ENCODE measurements around the gene USH1G.

The USH1G gene

GRCh38 chr17:74903671-74904070 is 19.4 kb downstream of the USH1G start:
- DNase-seq (ENCODE audit: extremely low spot score) = no peak
- TF ChIP-seq SUZ12 (IDR thresholded peaks at IDR 0.05) (no peak), CTBP1 (IDR thresholded peaks at IDR 0.05; ENCODE audit: borderline replicate concordance) (no peak), FOXM1 (IDR thresholded peaks at IDR 0.05; ENCODE audit: borderline replicate concordance) (no peak), SP1 (IDR thresholded peaks at IDR 0.05) (no peak), NFRKB (IDR thresholded peaks at IDR 0.05) (no peak), ARNT (IDR thresholded peaks at IDR 0.05) (no peak), HDGF (IDR thresholded peaks at IDR 0.05; ENCODE audit: borderline replicate concordance) (no peak), ZNF384 (IDR thresholded peaks at IDR 0.05) (no peak), FOXK2 (IDR thresholded peaks at IDR 0.05) (no peak), LEF1 (IDR thresholded peaks at IDR 0.05; ENCODE audit: borderline replicate concordance) (no peak), PKNOX1 (IDR thresholded peaks at IDR 0.05) (no peak), FOXA1 (IDR thresholded peaks at IDR 0.05) (no peak), BHLHE40 (IDR thresholded peaks at IDR 0.05; ENCODE audit: borderline replicate concordance) (no peak), TARDBP (IDR thresholded peaks at IDR 0.05) (no peak), L3MBTL2 (conservative IDR thresholded peaks at IDR 0.05) (no peak), ELF4 (IDR thresholded peaks at IDR 0.05) (no peak)
- POLR2A ChIA-PET = interaction anchor here (4.6 kb wide), 1 partner anchor 31 kb away, joined by 36 read pairs; the partner anchor contains the start of gene FDXR
- CTCF ChIA-PET = no interaction called here

GRCh38 chr17:74903034-74903433 is 20.0 kb downstream of the USH1G start:
- TF ChIP-seq CTBP1 (IDR thresholded peaks at IDR 0.05; ENCODE audit: borderline replicate concordance) (no peak), FOXK2 (IDR thresholded peaks at IDR 0.05) (no peak), TARDBP (IDR thresholded peaks at IDR 0.05) (no peak), NFRKB (IDR thresholded peaks at IDR 0.05) (no peak), L3MBTL2 (conservative IDR thresholded peaks at IDR 0.05) (no peak)
- ChIA-PET CTCF (no interaction called here), POLR2A (interaction anchor here (4.6 kb wide), 1 partner anchor 30 kb away, joined by 36 read pairs; the partner anchor contains the start of gene FDXR)
- DNase-seq (ENCODE audit: extremely low spot score) = no peak

GRCh38 chr17:74901353-74902135 is 21.5 kb downstream of the USH1G start:
- ChIA-PET CTCF (no interaction called here), POLR2A (interaction anchor here (4.3 kb wide), 1 partner anchor 29 kb away, joined by 26 read pairs; the partner anchor contains the start of gene FDXR)
- no peak for DNase-seq (ENCODE audit: extremely low spot score)
- TF ChIP-seq FOXA1 (IDR thresholded peaks at IDR 0.05) (no peak), BHLHE40 (IDR thresholded peaks at IDR 0.05; ENCODE audit: borderline replicate concordance) (no peak), NFRKB (IDR thresholded peaks at IDR 0.05) (no peak), HDGF (IDR thresholded peaks at IDR 0.05; ENCODE audit: borderline replicate concordance) (no peak), PKNOX1 (IDR thresholded peaks at IDR 0.05) (no peak), FOXM1 (IDR thresholded peaks at IDR 0.05; ENCODE audit: borderline replicate concordance) (no peak), TARDBP (IDR thresholded peaks at IDR 0.05) (no peak), CTBP1 (IDR thresholded peaks at IDR 0.05; ENCODE audit: borderline replicate concordance) (no peak), ELF4 (IDR thresholded peaks at IDR 0.05) (no peak), FOXK2 (IDR thresholded peaks at IDR 0.05) (no peak), ZNF384 (IDR thresholded peaks at IDR 0.05) (no peak), SP1 (IDR thresholded peaks at IDR 0.05) (no peak), LEF1 (IDR thresholded peaks at IDR 0.05; ENCODE audit: borderline replicate concordance) (no peak), SUZ12 (IDR thresholded peaks at IDR 0.05) (no peak), ARNT (IDR thresholded peaks at IDR 0.05) (no peak), L3MBTL2 (conservative IDR thresholded peaks at IDR 0.05) (no peak)

- no peak for DNase-seq (ENCODE audit: extremely low spot score)
- ChIA-PET CTCF (no interaction called here), POLR2A (interaction anchor here (4.3 kb wide), 1 partner anchor 28 kb away, joined by 26 read pairs; the partner anchor contains the start of gene FDXR)
- TF ChIP-seq TARDBP (IDR thresholded peaks at IDR 0.05) (no peak), NFRKB (IDR thresholded peaks at IDR 0.05) (no peak), ELF4 (IDR thresholded peaks at IDR 0.05) (no peak), BHLHE40 (IDR thresholded peaks at IDR 0.05; ENCODE audit: borderline replicate concordance) (no peak), L3MBTL2 (conservative IDR thresholded peaks at IDR 0.05) (no peak), CTBP1 (IDR thresholded peaks at IDR 0.05; ENCODE audit: borderline replicate concordance) (no peak), SUZ12 (IDR thresholded peaks at IDR 0.05) (no peak), FOXA1 (IDR thresholded peaks at IDR 0.05) (no peak), LEF1 (IDR thresholded peaks at IDR 0.05; ENCODE audit: borderline replicate concordance) (no peak)
These were observed 22.8 kb downstream of the USH1G start for GRCh38 chr17:74900208-74900607.

- POLR2A ChIA-PET = interaction anchor here (4.3 kb wide), 1 partner anchor 26 kb away, joined by 26 read pairs; the partner anchor contains the start of gene FDXR
These were observed 24.6 kb downstream of the USH1G start for GRCh38 chr17:74898376-74898946.

GRCh38 chr17:74893936-74894671 is 29.0 kb downstream of the USH1G start:
- ChIA-PET POLR2A (interaction anchor here (1.3 to 2.0 kb wide), 2 partner anchors 20 to 21 kb away, joined by 4 to 5 read pairs; no protein-coding TSS in a partner anchor), CTCF (interaction anchor here (1.0 kb wide), 1 partner anchor 21 kb away, joined by 3 read pairs; no protein-coding TSS in a partner anchor)
- TF ChIP-seq SP1 (IDR thresholded peaks at IDR 0.05) (no peak), ARNT (IDR thresholded peaks at IDR 0.05) (no peak), FOXA1 (IDR thresholded peaks at IDR 0.05) (no peak), ZNF384 (IDR thresholded peaks at IDR 0.05) (no peak), LEF1 (IDR thresholded peaks at IDR 0.05; ENCODE audit: borderline replicate concordance) (no peak), BHLHE40 (IDR thresholded peaks at IDR 0.05; ENCODE audit: borderline replicate concordance) (no peak), SUZ12 (IDR thresholded peaks at IDR 0.05) (no peak), HDGF (IDR thresholded peaks at IDR 0.05; ENCODE audit: borderline replicate concordance) (no peak), L3MBTL2 (conservative IDR thresholded peaks at IDR 0.05) (no peak), PKNOX1 (IDR thresholded peaks at IDR 0.05) (no peak), NFRKB (IDR thresholded peaks at IDR 0.05) (no peak), ELF4 (IDR thresholded peaks at IDR 0.05) (no peak), CTBP1 (IDR thresholded peaks at IDR 0.05; ENCODE audit: borderline replicate concordance) (no peak), FOXK2 (IDR thresholded peaks at IDR 0.05) (no peak), TARDBP (IDR thresholded peaks at IDR 0.05) (no peak), FOXM1 (IDR thresholded peaks at IDR 0.05; ENCODE audit: borderline replicate concordance) (no peak)
- no peak for DNase-seq (ENCODE audit: extremely low spot score)

More at GRCh38 chr17:74898376-74898946, 24.6 kb downstream of the USH1G start:
- CTCF ChIA-PET = no interaction called here
- no peak for TF ChIP-seq SP1 (IDR thresholded peaks at IDR 0.05)
- no peak for DNase-seq (ENCODE audit: extremely low spot score)
